ENCODE results near the gene NUP37. TPM values are rescaled to one million over a fixed set of nuclear protein-coding genes. Genes with fewer than 3 reads are reported as not detected.

The NUP37 gene
- total RNA-seq, 1 donor from 2014 or later, result 7.1 TPM

DNA sequence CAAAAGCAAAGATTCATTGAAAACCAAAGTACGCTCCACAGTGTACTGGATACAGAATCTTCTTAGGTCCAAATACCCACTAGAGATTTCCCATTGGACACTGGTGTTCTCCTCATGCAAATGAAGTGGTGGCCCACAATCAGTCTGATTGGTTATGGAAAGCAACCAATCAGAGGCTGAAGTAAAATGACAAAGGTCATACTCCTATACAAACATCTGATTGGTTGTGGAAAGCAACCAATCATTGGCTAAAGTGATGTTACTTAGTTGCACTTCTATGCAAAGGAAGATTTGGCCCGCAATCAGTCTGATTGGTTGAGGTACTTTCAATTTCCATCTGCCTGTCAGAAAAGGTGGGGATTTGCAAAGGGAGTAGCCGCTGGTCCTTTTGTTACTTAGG is 56.8 kb downstream of the NUP37 start:
- H3K27me3 Mint-ChIP-seq (ENCODE audit: unreplicated experiment), result no peaks in the 10 kb centered on the region
- H3K4me1 Mint-ChIP-seq (ENCODE audit: low read depth, unreplicated experiment), result no peaks in the 10 kb centered on the region
- H3K36me3 Mint-ChIP-seq (ENCODE audit: unreplicated experiment), result no peaks in the 10 kb centered on the region
- H3K9me3 Mint-ChIP-seq (ENCODE audit: unreplicated experiment), result peaks cover 4% of the 10 kb centered on the region
- TF ChIP-seq, protein P1, sequence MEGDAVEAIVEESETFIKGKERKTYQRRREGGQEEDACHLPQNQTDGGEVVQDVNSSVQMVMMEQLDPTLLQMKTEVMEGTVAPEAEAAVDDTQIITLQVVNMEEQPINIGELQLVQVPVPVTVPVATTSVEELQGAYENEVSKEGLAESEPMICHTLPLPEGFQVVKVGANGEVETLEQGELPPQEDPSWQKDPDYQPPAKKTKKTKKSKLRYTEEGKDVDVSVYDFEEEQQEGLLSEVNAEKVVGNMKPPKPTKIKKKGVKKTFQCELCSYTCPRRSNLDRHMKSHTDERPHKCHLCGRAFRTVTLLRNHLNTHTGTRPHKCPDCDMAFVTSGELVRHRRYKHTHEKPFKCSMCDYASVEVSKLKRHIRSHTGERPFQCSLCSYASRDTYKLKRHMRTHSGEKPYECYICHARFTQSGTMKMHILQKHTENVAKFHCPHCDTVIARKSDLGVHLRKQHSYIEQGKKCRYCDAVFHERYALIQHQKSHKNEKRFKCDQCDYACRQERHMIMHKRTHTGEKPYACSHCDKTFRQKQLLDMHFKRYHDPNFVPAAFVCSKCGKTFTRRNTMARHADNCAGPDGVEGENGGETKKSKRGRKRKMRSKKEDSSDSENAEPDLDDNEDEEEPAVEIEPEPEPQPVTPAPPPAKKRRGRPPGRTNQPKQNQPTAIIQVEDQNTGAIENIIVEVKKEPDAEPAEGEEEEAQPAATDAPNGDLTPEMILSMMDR (IDR thresholded peaks at IDR 0.05; ENCODE audit: partially characterized antibody, unreplicated experiment), result no peak
- H3K4me3 Mint-ChIP-seq (ENCODE audit: unreplicated experiment), result peak overlapping the region; percentile 9
- no peak for DNase-seq
- H3K27ac Mint-ChIP-seq (ENCODE audit: unreplicated experiment), result no peak overlapping the region

DNA sequence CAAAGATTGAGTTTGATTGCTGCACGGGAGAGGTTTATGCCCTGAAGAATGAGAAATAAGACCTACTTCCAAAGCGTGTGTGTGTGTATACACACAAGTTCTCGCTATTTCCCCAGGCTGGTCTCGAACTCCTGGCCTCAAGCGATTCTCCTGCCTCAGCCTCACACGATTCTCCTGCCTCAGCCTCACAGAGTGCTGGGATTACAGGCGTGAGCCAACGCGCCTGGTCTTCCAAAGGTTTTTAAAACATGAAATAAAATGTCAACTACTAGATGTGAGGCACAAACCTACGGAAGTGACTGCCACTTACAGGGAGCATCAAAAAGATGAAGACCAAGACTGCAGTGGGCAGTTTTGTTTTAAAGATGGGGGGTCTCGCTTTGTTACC is 57.5 kb downstream of the NUP37 start:
- peak overlapping the region; percentile 92 for H3K4me3 Mint-ChIP-seq (ENCODE audit: unreplicated experiment)
- no peaks in the 10 kb centered on the region for H3K36me3 Mint-ChIP-seq (ENCODE audit: unreplicated experiment)
- peak overlapping the region; percentile 69 for H3K27ac Mint-ChIP-seq (ENCODE audit: unreplicated experiment)
- no peaks in the 10 kb centered on the region for H3K27me3 Mint-ChIP-seq (ENCODE audit: unreplicated experiment)
- TF ChIP-seq, protein P1 (IDR thresholded peaks at IDR 0.05; ENCODE audit: partially characterized antibody, unreplicated experiment), result no peak
- no peak for DNase-seq
- H3K9me3 Mint-ChIP-seq (ENCODE audit: unreplicated experiment), result peaks cover 4% of the 10 kb centered on the region
- H3K4me1 Mint-ChIP-seq (ENCODE audit: low read depth, unreplicated experiment), result no peaks in the 10 kb centered on the region

DNA sequence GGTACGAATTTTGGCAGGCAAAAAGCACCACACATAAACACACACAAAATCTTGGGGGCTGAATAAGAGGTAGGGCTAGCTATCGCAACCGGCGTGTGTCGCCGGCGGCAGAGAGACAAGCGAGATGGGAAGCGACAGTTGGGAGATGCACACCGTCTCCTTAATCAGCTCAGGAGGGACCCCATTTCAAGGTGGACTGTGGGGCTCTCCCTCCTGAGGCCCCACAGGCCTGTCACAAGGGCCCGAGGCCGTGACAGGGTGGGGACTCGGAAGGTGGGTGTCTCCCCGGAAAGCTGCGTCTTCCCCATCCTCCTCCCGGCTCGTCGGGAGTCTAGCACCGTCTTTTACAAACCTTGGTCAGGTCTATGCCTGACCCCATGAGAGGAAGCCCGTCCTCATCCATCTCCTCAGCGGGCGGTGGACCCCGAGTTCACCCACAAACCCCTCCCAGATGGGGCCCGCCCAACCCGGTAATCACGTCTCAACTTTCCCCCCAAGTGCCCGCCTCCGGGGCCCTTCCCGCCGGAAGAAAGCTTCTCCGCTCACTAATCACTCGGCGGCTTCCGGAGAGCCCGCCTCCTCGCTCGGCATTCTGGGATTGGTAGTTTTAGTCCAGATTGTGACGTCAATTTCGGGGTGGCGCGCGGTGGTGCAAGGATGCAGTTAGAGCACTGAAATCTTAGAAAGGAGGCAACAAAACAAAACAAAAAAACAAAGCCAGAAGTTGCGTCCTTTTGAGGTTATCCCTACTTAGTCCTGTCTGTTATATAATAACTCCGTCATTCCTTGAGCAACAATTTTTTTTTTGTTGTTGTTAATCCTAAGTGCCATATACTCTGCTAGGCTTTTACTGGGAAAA is 58.1 kb downstream of the NUP37 start, which contains the start of gene WASHC3:
WASHC3 (minus strand) TSS at position 432 of the 859 bp plus-strand sequence; CDS start at position 403, 29 bp downstream.
- H3K4me3 Mint-ChIP-seq (ENCODE audit: unreplicated experiment), result peak within 1 kb of the TSS; percentile 92
- peak within 1 kb of the TSS; percentile 69 for H3K27ac Mint-ChIP-seq (ENCODE audit: unreplicated experiment)
- H3K4me1 Mint-ChIP-seq (ENCODE audit: low read depth, unreplicated experiment), result no peaks in the 10 kb centered on the region
- no peaks in the 10 kb centered on the region for H3K27me3 Mint-ChIP-seq (ENCODE audit: unreplicated experiment)
- peaks cover 4% of the 10 kb centered on the region for H3K9me3 Mint-ChIP-seq (ENCODE audit: unreplicated experiment)
- TF ChIP-seq, protein P1 (IDR thresholded peaks at IDR 0.05; ENCODE audit: partially characterized antibody, unreplicated experiment), result no peak
- no peaks in the 10 kb centered on the region for H3K36me3 Mint-ChIP-seq (ENCODE audit: unreplicated experiment)
- peak; percentile 92 for DNase-seq

DNA sequence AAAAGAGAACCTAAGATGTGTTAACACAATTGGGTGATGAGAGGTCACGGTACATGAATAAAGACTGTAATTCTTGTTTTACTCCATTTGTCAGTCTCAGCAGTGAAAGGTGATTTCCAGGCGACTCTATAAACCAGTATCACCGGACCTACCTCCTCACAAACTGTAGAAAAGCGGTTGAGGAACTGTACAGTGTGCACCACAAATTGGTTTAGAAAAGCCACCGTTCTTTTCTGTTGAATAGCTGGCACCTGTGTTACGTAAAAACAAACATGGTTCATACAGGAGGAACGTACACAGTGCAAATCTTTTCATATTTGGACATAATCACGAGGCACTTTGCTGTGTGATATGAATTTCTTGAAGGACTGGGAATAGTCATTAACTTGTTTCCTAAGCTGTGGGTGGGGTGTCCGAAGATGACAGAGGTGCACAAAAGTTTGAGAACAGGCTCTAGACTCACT is 58.8 kb downstream of the NUP37 start:
- Mint-ChIP-seq H3K4me1 (ENCODE audit: low read depth, unreplicated experiment) (no peaks in the 10 kb centered on the region), H3K4me3 (ENCODE audit: unreplicated experiment) (peak overlapping the region; percentile 92), H3K27me3 (ENCODE audit: unreplicated experiment) (no peaks in the 10 kb centered on the region), H3K9me3 (ENCODE audit: unreplicated experiment) (peaks cover 4% of the 10 kb centered on the region), H3K27ac (ENCODE audit: unreplicated experiment) (peak overlapping the region; percentile 69), H3K36me3 (ENCODE audit: unreplicated experiment) (no peaks in the 10 kb centered on the region)
- TF ChIP-seq, protein P1 (IDR thresholded peaks at IDR 0.05; ENCODE audit: partially characterized antibody, unreplicated experiment), result no peak
- DNase-seq, result no peak

DNA sequence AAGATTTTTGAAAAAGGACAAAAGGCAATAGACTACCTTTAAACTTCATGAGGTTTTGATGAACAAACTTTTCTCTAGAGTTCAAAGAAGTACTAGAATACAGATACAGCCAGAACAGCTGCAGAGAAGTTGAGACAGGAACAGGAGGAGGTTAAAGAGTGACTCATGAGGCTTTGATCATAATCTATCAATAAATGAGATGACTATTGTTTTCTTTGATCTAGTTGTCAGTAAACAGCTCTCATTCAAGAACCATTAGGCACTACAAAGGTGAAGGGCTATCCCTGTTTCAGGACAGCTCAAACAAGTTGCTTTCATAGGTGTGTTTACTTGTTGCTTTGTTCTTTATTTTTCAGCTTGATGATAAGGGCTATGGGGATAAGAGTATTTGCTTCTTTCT is 60.6 kb downstream of the NUP37 start:
- no peak overlapping the region for H3K27ac Mint-ChIP-seq (ENCODE audit: unreplicated experiment)
- peaks cover 4% of the 10 kb centered on the region for H3K9me3 Mint-ChIP-seq (ENCODE audit: unreplicated experiment)
- H3K27me3 Mint-ChIP-seq (ENCODE audit: unreplicated experiment), result no peaks in the 10 kb centered on the region
- H3K4me1 Mint-ChIP-seq (ENCODE audit: low read depth, unreplicated experiment), result no peaks in the 10 kb centered on the region
- no peak for DNase-seq
- no peak overlapping the region for H3K4me3 Mint-ChIP-seq (ENCODE audit: unreplicated experiment)
- no peaks in the 10 kb centered on the region for H3K36me3 Mint-ChIP-seq (ENCODE audit: unreplicated experiment)
- TF ChIP-seq, protein P1 (IDR thresholded peaks at IDR 0.05; ENCODE audit: partially characterized antibody, unreplicated experiment), result no peak
